Aortic smooth muscle cell (primary cell): ENCODE results near the gene BUB1B. TPM values are rescaled to one million over a fixed set of nuclear protein-coding genes. Genes with fewer than 3 reads are reported as not detected.

Experiments
- total RNA-seq: library from RNA; depleted of rRNA; stranded (reverse); fragments of >200 nt; gene quantifications from 2 replicates; pipeline ENCODE4 v1.2.3, GENCODE V29; 2014

BUB1B gene
- 13.2 and 21.9 TPM in 2 replicates for total RNA-seq

GRCh38 chr15:40160689-40161688 lies at the start of gene BUB1B:
TSS of gene BUB1B (plus strand) at chr15:40161069. CDS start at chr15:40161221, 152 bp downstream.

GRCh38 chr15:40238532-40239403 lies 77.9 kb downstream of the BUB1B start, which contains the start of gene PAK6:
TSS of gene PAK6 (plus strand) at chr15:40239063. CDS start at chr15:40264786, 25,723 bp downstream.

Other genes starting within 250 kb of the BUB1B start
- gene GPR176, start 240.8 kb upstream of the BUB1B start, total RNA-seq: 114 and 206 TPM in 2 replicates
- gene EIF2AK4, start 227.0 kb upstream of the BUB1B start, total RNA-seq: 57.0 and 62.4 TPM in 2 replicates
- gene SRP14, start 121.9 kb upstream of the BUB1B start, total RNA-seq: 230 and 238 TPM in 2 replicates
- gene BMF, start 52.2 kb upstream of the BUB1B start, total RNA-seq: 0.79 and 3.2 TPM in 2 replicates
- gene PAK6, start 78.0 kb downstream of the BUB1B start, total RNA-seq: 0.13 TPM in 1 of 2 replicates, not detected in the other
- gene ANKRD63, start 122.0 kb downstream of the BUB1B start, total RNA-seq: not detected in 2 replicates
- 0.19 and 0.53 TPM in 2 replicates for gene PLCB2, start 146.9 kb downstream of the BUB1B start, total RNA-seq
- gene INAFM2, start 162.6 kb downstream of the BUB1B start, total RNA-seq: 33.8 and 36.3 TPM in 2 replicates
- gene CCDC9B, start 179.9 kb downstream of the BUB1B start, total RNA-seq: 102 and 109 TPM in 2 replicates
- gene PHGR1, start 190.0 kb downstream of the BUB1B start, total RNA-seq: not detected in 2 replicates
- gene DISP2, start 197.2 kb downstream of the BUB1B start, total RNA-seq: 0.13 and 0.25 TPM in 2 replicates
- 29.3 and 50.5 TPM in 2 replicates for gene KNSTRN, start 221.7 kb downstream of the BUB1B start, total RNA-seq
- gene IVD, start 244.7 kb downstream of the BUB1B start, total RNA-seq: 46.0 and 53.8 TPM in 2 replicates